GM18858 (cell line): ENCODE data around the gene MDC1.
"Not testable (repeated sequence)": the region's sequence is repeated elsewhere in the genome, so short reads cannot be mapped to it uniquely, and the experiment has no call there.

Experiments
- ATAC-seq: cut with Tn5 transposase; IDR thresholded peaks from one replicate; pipeline ENCODE4 v1.9.1; 2021; ENCODE audit not compliant: unreplicated experiment

Gene MDC1

DNA sequence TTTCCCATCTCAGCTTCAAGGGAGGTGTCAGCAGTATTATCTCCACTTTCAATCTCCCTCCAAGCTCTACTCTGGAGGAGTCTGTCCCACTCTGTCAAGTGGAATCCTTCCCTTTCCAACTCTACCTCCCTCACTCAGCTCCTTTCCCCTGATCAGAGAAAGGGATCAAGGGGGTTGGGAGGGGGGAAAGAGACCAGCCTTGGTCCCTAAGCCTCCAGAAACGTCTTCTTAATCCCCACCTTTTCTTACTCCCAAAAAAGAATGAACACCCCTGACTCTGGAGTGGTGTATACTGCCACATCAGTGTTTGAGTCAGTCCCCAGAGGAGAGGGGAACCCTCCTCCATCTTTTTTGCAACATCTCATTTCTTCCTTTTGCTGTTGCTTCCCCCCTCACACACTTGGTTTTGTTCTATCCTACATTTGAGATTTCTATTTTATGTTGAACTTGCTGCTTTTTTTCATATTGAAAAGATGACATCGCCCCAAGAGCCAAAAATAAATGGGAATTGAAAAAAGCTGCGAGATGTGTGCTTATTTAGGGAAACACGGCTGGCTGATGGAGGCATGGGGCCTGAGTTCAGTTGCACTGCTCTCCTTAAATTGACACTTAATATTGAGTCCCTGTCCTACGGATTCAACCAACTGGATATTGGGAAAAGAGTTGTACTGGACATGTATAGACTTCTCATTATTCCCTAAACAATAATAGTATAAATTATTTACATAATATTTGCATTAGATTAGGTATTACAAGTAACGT lies 8.0 kb upstream of the MDC1 start:
- no peak for ATAC-seq

DNA sequence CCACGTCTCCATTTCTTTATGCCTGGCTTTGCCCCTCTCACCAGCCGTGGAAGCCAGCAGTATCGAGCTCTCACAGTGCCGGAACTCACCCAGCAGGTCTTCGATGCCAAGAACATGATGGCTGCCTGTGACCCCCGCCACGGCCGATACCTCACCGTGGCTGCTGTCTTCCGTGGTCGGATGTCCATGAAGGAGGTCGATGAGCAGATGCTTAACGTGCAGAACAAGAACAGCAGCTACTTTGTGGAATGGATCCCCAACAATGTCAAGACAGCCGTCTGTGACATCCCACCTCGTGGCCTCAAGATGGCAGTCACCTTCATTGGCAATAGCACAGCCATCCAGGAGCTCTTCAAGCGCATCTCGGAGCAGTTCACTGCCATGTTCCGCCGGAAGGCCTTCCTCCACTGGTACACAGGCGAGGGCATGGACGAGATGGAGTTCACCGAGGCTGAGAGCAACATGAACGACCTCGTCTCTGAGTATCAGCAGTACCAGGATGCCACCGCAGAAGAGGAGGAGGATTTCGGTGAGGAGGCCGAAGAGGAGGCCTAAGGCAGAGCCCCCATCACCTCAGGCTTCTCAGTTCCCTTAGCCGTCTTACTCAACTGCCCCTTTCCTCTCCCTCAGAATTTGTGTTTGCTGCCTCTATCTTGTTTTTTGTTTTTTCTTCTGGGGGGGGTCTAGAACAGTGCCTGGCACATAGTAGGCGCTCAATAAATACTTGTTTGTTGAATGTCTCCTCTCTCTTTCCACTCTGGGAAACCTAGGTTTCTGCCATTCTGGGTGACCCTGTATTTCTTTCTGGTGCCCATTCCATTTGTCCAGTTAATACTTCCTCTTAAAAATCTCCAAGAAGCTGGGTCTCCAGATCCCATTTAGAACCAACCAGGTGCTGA lies 7.0 kb upstream of the MDC1 start:
- ATAC-seq, result not testable (repeated sequence)

DNA sequence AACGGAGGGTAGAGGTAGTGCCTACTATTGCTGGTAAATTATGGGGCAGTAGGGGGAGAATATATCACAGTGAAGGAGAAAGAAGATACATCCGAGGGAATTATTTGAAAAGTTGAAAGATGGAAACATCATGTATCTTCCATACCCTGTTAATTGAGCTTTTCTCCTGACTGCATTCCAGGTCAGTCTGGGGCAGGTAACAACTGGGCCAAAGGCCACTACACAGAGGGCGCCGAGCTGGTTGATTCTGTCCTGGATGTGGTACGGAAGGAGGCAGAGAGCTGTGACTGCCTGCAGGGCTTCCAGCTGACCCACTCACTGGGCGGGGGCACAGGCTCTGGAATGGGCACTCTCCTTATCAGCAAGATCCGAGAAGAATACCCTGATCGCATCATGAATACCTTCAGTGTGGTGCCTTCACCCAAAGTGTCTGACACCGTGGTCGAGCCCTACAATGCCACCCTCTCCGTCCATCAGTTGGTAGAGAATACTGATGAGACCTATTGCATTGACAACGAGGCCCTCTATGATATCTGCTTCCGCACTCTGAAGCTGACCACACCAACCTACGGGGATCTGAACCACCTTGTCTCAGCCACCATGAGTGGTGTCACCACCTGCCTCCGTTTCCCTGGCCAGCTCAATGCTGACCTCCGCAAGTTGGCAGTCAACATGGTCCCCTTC lies 6.2 kb upstream of the MDC1 start:
- ATAC-seq, result not testable (repeated sequence)

DNA sequence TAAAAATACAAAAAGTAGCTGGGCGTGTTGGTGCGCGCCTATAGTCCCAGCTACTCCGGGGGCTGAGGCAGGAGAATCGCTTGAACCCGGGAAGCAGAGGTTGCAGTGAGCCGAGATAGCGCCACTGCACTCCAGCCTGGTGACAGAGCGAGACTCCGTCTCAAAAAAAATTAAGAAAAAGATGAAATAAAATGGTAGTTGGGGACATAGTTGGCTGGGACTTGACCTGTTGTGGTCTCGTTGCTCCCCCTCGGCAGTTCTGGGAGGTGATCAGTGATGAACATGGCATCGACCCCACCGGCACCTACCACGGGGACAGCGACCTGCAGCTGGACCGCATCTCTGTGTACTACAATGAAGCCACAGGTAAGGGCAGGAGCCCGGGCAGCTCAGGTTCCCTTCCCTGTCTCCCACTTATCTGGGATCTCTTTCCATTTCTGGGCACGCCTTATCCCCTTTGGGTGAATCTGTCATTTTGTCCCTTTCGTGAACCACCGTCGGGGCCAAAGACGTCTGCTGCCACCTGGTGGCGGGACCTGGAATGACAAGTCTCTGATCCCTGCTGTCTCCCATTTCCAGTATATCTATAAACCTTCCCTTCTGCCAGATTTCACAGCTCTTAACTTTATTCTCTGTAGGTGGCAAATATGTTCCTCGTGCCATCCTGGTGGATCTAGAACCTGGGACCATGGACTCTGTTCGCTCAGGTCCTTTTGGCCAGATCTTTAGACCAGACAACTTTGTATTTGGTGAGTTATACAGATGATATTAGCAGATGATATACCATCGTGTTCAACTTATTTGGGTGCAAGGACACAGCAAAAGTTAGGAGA lies 5.4 kb upstream of the MDC1 start:
- no peak for ATAC-seq

DNA sequence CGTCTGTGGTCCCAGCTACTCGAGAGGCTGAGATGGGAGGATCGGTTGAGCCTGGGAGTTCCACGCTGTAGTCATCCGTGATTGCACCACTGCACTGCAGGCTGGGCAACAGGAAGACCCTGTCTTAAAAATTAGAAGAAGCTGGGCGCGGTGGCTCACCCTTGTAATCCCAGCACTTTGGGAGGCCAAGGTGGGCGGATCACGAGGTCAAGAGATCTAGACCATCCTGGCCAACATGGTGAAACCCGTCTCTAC lies 4.9 kb upstream of the MDC1 start:
- ATAC-seq, result not testable (repeated sequence)

DNA sequence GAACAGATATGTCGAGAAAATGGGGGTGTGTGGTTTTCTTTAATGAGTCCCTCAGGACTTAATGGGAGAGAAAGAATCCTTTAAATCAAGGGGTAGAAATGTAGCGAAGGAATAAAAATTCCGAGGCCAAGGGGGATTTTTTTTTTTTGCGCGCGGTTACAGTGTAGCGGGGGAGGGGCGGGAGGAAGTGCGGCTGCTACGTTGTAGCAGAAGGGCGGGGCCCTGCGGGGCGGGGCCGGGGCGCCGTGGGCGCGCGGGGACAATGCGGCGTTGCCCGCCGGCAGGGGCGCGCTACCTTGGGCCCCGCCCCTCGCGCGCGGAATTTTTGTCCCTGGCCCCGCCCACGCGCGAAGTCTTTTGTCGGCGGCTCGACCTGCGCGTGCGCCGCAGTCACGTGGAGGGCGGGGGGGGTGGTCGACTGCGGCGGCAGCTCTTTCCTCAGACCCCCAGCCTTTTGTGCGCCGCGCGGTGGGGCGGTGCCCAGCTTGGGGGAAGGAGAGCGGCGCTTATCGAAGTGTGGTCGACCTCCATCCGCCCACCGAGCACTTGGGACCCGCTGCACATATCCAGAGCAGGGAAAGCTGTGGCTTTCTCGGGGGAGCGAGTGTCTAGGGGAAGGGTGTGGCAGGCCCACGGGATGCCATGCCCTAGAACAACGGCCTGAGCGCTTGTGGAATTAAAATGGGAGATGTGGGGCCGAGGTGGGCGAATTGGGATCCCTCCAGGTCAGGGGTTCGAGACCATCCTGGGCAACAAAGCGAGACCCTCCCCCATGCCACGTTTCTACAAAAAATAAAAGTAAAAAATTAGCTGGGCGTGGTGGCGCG lies 4.3 kb upstream of the MDC1 start:
- no peak for ATAC-seq

DNA sequence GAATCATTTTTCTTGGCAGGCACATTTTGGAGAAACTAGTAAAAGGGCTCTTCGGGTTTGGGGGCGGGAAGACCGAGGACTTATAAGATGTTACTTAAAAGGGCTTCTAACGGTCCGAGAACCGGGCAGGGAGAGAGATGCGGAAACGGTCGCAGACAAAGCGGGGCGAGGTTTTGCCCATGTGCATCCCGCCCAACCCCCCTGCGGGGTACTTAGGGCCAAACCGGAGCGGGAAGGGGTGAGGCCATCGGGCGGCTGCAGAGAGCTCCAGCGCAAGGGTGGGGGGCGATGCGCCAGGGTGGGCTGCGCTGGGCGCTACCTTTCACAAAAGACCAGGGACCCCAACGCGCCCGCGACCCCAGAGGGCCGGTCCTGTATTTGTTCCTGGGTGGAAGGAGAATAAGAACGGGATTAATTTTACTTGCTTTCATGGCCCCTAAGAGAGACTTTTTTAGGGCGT lies 3.7 kb upstream of the MDC1 start:
- ATAC-seq, result no peak

DNA sequence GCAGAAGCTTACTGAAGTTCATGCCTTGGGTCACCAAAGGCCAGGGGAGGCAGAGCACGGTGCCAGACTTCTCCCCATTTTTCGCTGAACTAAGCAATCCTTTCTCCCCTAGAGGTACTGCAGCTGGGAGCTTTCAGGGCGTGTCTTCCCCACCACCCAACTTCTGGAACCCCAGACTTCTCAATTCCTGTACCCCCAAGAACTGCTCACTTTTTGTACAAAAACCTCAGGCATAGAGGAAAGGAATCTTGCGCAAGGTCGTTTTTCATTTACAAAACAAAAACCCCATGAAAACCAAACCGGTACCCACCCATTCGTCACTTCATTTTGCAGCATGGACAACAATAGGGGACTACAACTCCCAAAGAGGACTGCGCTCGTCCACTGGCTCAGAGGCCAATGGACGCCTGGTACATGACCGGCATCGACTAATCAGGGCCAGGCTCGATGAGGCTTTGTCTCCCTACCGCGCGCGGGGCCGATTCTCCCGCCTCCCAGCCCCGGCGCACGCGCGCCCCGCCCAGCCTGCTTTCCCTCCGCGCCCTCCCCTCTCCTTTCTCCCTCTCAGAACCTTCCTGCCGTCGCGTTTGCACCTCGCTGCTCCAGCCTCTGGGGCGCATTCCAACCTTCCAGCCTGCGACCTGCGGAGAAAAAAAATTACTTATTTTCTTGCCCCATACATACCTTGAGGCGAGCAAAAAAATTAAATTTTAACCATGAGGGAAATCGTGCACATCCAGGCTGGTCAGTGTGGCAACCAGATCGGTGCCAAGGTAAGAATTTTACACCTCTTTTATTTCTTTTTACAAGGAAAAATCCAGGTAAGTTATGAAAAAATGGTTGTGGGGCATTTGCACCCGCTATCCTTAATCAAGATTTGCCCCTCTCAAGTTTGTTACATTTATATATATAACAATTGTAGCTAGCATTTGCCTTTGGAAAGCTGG lies 3.0 kb upstream of the MDC1 start, which contains the start of gene TUBB:
TSS of gene TUBB (plus strand) at position 562 of the 947 bp plus-strand sequence. CDS start at position 717, 155 bp downstream.
- no peak for ATAC-seq

DNA sequence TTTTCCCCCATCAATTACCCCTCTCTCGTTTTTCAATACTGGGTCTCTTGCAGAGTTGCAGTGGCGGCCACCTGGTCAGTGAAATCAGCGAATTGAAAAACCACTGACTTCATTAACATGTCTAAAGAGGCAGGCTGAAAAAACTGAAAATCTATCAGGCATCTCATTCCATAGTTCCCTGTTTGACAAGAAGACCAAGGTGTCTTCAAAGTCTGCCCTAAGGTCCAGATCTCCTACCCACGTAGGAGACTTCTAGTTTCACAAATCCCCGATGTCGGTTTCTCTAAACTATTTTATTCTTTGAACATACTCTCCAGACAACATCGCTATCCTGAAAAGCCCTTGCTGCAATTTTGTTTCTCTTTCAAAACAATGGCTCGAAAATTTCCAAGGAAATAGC lies 2.3 kb upstream of the MDC1 start:
- no peak for ATAC-seq

DNA sequence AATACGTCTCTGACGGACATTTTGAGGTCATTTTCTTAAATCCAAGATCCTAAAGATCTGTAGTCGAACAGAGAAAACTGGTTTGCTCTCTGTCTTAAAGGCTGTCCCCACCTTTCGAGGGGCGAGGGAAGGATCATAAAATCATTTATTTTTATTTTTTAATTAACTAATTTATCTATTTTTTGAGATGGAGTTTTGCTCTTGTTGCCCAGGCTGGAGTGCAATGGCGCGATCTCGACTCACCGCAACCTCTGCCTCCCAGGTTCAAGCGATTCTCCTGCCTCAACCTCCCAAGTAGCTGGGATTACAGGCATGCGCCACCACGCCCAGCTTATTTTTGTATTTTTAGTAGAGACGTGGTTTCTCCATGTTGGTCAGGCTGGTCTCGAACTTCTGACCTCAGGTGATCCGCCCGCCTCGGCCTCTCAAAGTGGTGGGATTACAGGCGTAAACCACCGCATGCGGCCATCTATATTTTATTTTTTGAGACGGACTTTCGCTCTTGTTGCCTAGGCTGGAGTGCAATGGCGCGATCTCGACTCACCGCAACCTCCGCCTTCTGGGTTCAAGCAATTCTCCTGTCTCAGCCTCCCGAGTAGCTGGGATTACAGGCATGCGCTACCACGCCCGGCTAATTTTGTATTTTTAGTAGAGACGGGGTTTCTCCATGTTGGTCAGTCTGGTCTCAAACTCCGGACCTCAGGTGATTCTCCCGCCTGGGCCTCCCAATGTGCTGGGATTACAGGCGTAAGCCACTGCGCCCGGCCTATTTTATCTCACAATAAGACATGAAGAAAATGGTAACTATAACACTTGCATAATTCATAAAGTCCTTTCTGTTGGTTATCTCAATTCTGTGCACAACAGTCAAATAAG lies 1.0 kb upstream of the MDC1 start:
- not testable (repeated sequence) for ATAC-seq

DNA sequence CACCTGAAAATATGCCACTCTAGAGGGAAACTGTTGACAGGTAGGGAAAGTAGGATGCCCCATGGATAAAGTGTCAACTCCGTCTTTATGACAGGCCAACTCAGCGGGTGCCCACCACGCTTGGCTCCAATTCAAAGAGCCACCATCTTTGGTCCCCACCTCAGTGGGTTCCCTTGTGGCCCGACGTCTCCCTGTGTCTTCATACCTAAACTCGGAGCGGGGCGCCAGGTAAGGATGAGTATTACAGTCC lies 277 bp downstream of the MDC1 start:
- ATAC-seq, result no peak

DNA sequence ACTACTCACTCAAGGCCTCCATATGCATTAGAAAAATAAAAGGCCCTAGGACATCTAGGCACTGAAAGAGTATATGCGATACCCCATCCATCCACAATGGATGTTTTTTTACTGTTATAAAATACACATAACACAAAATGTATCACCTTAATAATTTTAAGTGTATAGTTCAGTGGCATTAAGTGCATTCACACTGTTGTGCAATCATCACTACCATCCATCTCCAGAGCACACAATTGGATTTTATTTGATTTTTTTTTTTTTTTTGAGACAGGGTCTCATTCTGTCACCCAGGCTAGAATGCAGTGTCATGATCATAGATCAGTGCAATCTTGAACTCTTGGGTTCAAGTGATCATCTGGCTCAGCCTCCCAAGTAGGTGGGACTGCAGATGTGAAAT lies 2.8 kb downstream of the MDC1 start:
- ATAC-seq, result no peak

DNA sequence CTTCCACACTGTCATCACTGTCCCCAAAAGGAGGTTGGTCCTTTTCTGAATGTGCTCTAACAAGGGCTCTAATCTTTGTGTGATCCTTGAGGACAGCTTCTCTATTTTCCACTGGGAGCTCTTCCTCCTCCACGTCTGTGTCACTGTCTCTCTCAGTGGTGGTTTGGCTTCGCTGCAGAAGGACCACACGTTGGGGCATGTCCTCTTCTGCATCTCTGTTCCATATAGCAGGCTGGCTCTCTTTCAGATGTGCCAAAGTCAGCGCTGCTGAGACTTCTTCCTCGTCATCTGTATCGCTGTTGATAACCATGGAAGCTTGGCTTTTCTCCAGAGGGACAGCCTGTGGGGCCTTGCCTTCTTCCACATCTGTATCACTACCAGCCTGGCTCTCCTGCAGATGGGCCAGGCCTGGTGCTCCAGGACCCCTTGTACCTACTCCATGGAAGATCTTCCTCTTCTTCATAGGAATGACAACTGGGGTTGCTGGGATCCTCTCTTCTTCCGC lies 4.6 kb downstream of the MDC1 start:
- ATAC-seq, result no peak

DNA sequence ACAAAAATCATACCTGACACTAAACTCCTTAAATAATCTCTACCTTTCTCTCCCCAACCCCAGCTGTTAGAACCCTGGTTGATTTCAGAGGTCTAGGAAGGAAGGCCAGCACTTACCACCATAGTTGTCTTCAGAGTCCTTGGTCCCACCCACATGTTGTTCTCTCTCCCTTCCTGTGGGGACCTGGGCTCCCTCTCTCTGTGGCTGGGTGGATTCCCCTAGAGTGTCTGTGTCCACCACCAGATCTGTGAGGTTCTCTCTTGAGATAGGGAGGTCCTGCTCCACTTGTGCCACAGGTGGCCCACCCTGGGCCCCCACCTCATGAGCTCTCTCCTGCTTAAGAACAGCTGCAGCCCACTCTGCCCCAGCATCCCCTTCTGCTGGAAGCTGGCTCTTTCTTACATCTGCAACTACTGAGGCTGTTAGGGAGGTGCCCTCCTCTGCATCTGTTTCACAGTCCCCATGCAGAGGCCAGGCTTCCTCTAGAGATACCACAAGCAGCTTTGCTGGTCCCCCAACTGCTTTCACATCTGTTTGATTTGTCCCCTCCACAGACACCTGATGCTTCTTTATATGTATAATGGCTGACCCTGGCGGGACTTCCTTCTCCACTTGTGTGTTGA lies 5.2 kb downstream of the MDC1 start:
- ATAC-seq, result no peak

DNA sequence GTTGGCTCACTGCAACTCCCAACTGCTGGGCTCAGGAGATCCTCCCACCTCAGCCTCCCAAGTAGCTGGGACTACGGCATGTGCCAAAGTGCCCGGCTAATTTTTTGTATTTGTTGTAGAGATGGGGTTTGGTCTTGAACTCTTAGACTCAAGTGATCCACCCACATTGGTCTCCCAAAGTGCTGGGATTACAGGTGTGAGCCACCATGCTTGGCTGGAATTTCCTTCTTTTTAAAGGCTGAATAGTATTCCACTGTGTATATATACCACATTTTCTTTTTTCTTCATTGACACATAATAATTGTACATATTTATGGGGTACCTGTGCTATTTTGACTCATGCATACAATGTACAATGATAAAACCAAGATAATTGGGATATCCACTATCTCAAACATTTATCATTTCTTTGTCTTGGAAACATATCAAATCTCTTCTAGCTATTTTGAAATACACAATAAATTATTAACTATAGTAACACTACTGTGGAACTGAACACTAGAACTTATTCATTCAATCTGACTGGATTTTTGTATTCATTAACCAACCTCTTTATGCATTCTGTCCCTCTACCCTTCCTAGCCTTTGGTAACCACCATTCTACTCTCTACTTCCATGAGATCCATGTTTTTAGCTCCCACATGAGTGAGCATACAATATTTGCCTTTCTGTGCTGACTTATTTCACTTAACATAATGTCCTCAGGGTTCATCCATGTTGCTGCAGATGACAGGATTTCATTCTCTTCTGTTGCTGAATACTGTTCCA lies 7.8 kb downstream of the MDC1 start:
- no peak for ATAC-seq

DNA sequence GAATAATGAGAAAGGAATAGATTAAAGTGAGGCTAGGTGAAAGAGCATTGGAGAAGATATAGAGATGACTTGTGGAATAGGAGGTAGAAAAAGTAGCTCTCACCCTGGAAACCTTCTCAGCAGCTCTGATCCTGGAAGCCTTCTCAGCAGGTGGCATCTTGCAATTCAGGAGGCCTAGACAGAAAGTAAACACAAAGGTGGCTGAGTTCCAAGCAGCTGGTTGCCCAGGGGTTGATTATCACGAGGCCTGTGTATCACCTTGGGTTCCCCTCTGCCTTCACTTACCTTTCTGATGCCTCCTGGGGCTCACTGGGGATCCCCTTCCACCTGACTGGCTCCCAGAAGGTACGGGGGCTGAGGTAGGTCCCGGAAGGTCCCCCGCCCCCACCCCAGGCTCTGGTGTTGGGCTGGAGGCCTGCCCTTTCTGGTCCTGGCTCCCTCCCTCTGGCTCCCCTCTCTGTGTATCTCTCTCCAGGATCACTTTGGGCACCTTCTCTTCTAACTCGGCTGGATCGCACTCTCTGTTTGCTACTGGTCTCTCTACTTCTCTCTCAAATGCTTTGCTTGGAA lies 9.7 kb downstream of the MDC1 start:
- ATAC-seq, result no peak
